IPS-15b (cell line): ENCODE measurements around the gene RPL10.
"Not testable (repeated sequence)": the region's sequence is repeated elsewhere in the genome, so short reads cannot be mapped to it uniquely, and the experiment has no call there.

Source experiments
- H3K27me3 ChIP-seq: one replicate; pipeline ENCODE4 v1.6.1; 2013; ENCODE audit warnings: low read length; ENCODE audit not compliant: control insufficient read depth, insufficient read depth
- H3K36me3 ChIP-seq: one replicate; pipeline ENCODE4 v1.6.1; 2013; ENCODE audit warnings: low read length; ENCODE audit not compliant: control insufficient read depth, insufficient read depth
- H3K4me1 ChIP-seq: one replicate; pipeline ENCODE4 v1.6.1; 2013; ENCODE audit warnings: mild to moderate bottlenecking, low read length; ENCODE audit not compliant: control insufficient read depth, insufficient read depth
- H3K4me3 ChIP-seq: one replicate; pipeline ENCODE4 v1.5.1; 2013; ENCODE audit warnings: low read depth, low read length
- H3K9ac ChIP-seq: one replicate; pipeline ENCODE4 v1.6.1; 2013; ENCODE audit warnings: low read depth, mild to moderate bottlenecking, low read length
- H3K9me3 ChIP-seq: one replicate; pipeline ENCODE4 v1.6.1; 2013; ENCODE audit warnings: mild to moderate bottlenecking, low read length; ENCODE audit not compliant: control insufficient read depth, insufficient read depth

RPL10 gene

GRCh38 chrX:154382483-154383069 lies 15.6 kb upstream of the RPL10 start:
- Histone ChIP-seq H3K27me3 (no peaks in the 10 kb centered on the region), H3K4me1 (no peaks in the 10 kb centered on the region), H3K4me3 (no peak overlapping the region), H3K9ac (no peak overlapping the region), H3K9me3 (no peaks in the 10 kb centered on the region), H3K36me3 (peaks cover 4% of the 10 kb centered on the region)

- Histone ChIP-seq H3K27me3 (no peaks in the 10 kb centered on the region), H3K4me1 (no peaks in the 10 kb centered on the region), H3K4me3 (no peak overlapping the region), H3K9ac (no peak overlapping the region), H3K36me3 (peaks cover 4% of the 10 kb centered on the region), H3K9me3 (no peaks in the 10 kb centered on the region)
These were observed 14.6 kb upstream of the RPL10 start for GRCh38 chrX:154383359-154384283.

- Histone ChIP-seq H3K36me3 (peaks cover 4% of the 10 kb centered on the region), H3K9me3 (no peaks in the 10 kb centered on the region), H3K4me3 (no peak overlapping the region), H3K9ac (no peak overlapping the region), H3K4me1 (no peaks in the 10 kb centered on the region), H3K27me3 (no peaks in the 10 kb centered on the region)
These were observed 13.8 kb upstream of the RPL10 start for GRCh38 chrX:154384284-154384892.

DNA sequence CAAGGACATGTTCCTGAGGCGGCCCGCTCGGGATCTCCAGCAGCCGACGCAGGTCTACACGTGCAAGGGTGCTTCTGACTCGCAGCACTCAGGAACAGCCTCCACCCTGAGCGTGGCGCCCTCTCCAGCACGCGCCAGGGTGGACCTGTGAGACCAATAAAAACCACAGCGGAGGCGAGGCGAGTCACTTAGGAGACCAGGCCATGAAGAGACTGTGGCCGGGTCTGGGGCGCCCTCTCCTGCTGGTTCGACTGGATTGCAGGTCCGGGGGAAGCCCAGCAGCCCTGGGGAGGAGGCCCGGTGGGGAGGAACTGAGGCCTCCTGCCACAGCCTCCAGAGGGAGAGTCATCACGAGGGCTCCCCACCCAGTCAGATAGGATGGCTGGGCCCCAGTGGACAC lies 10.1 kb upstream of the RPL10 start:
- H3K4me1 ChIP-seq, H3K9me3 ChIP-seq, H3K9ac ChIP-seq, H3K4me3 ChIP-seq, H3K36me3 ChIP-seq, H3K27me3 ChIP-seq: not testable (repeated sequence)

GRCh38 chrX:154388649-154389048 lies 9.5 kb upstream of the RPL10 start:
- H3K27me3 ChIP-seq, H3K36me3 ChIP-seq, H3K9ac ChIP-seq, H3K9me3 ChIP-seq, H3K4me1 ChIP-seq, H3K4me3 ChIP-seq: not testable (repeated sequence)

- not testable (repeated sequence) for H3K9ac ChIP-seq, H3K36me3 ChIP-seq, H3K27me3 ChIP-seq, H3K9me3 ChIP-seq, H3K4me1 ChIP-seq, H3K4me3 ChIP-seq
These were observed 8.1 kb upstream of the RPL10 start for GRCh38 chrX:154389812-154390747.

DNA sequence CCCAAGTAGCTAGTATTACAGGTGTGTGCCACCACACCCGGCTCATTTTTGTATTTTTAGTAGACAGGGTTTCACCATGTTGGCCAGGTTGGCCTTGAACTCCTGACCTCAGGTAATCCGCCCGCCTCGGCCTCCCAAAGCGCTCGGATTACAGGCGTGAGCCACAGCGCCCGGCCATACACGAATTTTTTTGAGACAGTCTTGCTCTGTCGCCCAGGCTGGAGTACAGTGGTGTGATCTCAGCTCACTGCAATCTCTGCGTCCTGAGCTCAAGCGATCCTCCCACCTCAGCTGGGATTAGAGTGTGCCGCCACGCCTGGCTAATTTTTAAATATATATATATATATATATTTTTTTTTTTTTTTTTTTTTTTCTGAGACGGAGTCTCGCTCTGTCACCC lies 1.8 kb upstream of the RPL10 start:
- H3K9ac ChIP-seq, H3K27me3 ChIP-seq: not testable (repeated sequence)

DNA sequence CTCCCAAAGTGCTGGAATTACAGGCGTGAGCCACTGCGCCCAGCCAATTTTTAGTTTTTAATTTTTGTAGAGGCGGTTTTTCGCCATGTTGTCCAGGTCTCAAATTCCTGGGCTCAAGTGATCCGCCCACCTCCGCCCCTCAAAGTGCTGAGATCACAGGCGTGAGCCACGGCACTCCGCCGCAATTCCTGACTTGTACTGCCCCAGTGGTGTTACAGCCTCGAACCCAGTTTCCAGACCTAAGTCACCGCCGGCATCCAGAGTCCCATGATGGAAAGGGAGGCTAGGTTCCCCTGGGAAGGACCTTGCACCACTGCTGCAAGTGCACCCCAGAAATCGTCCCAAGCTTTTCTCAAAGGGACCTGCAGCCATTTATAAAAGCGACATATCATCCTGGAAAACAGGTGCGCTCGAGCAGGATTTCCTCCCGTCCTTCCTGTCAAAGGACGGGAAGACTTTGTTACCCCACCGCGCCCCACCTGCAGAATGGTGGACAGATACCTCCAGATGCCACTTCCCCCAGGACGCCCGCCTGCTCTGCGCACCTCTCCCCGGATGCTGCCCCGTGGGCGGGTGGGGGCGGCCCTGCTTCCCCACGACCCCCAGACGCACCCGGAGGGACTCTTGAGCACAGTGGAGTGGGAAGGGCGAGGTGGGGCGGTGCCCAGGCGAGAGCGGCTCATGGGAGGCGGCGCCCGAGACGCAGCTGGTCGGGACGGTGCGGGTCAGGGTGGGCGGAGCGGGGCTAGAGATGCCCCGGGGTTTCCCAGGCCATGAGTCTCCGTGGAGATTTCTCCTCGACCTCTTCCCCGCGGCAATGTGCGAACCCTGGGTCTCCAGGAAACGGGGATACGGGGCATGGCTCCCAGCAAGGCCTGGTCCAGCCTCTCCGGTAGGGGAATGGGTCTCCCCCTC lies 947 bp upstream of the RPL10 start:
- Histone ChIP-seq H3K27me3 (no peaks in the 10 kb centered on the region), H3K9ac (peak overlapping the region; percentile 79), H3K4me1 (peaks cover 2% of the 10 kb centered on the region), H3K36me3 (peaks cover 14% of the 10 kb centered on the region), H3K9me3 (no peaks in the 10 kb centered on the region), H3K4me3 (peak overlapping the region; percentile 87)

More for the DNA sequence above, 1.8 kb upstream of the RPL10 start:
- not testable (repeated sequence) for H3K4me1 ChIP-seq, H3K9me3 ChIP-seq, H3K4me3 ChIP-seq
- peaks cover 14% of the 10 kb centered on the region for H3K36me3 ChIP-seq

- no peaks in the 10 kb centered on the region for H3K9me3 ChIP-seq
- peak overlapping the region; percentile 97 for H3K9ac ChIP-seq
- no peaks in the 10 kb centered on the region for H3K27me3 ChIP-seq
- peaks cover 14% of the 10 kb centered on the region for H3K36me3 ChIP-seq
- H3K4me3 ChIP-seq, result peak overlapping the region; percentile 87
- peaks cover 2% of the 10 kb centered on the region for H3K4me1 ChIP-seq
These were observed 720 bp downstream of the RPL10 start for GRCh38 chrX:154398668-154399526.
